ENCODE data around the gene CTDP1.

GRCh38 chr18:79637921-79638909 is 41.4 kb upstream of the CTDP1 start:
- TF ChIP-seq, protein P1, sequence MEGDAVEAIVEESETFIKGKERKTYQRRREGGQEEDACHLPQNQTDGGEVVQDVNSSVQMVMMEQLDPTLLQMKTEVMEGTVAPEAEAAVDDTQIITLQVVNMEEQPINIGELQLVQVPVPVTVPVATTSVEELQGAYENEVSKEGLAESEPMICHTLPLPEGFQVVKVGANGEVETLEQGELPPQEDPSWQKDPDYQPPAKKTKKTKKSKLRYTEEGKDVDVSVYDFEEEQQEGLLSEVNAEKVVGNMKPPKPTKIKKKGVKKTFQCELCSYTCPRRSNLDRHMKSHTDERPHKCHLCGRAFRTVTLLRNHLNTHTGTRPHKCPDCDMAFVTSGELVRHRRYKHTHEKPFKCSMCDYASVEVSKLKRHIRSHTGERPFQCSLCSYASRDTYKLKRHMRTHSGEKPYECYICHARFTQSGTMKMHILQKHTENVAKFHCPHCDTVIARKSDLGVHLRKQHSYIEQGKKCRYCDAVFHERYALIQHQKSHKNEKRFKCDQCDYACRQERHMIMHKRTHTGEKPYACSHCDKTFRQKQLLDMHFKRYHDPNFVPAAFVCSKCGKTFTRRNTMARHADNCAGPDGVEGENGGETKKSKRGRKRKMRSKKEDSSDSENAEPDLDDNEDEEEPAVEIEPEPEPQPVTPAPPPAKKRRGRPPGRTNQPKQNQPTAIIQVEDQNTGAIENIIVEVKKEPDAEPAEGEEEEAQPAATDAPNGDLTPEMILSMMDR (optimal IDR thresholded peaks at IDR 0.05 in 1 of 3, IDR thresholded peaks at IDR 0.05 in 1 of 3, conservative IDR thresholded peaks at IDR 0.05 in 1 of 3; ENCODE audit: extremely low read depth in 1 of 3, insufficient read depth in 2 of 3, low read length in 3 of 3): no peak
- no peak for TF ChIP-seq EZH2 (IDR thresholded peaks at IDR 0.05; ENCODE audit: low read length)

Data from keratinocyte (primary cell).